GM23338 (cell line): ENCODE data around the gene SFMBT2. TPM values are rescaled to one million over a fixed set of nuclear protein-coding genes. Genes with fewer than 3 reads are reported as not detected.

Experiments
- ATAC-seq: fragments of 200-7000 bp; cut with Tn5 transposase; 3 replicates; pipeline ENCODE4 v1.9.1; 2020
- DNase-seq: peaks from one replicate; pipeline ENCODE4 v3.0.0-alpha.2; 2015; ENCODE audit warnings: low spot score
- H2AFZ ChIP-seq: fragments of 200-600 bp; sonication (generic); 2 replicates; pipeline ENCODE4 v1.8.0; 2016; ENCODE audit warnings: antibody characterized with exemption, mild to moderate bottlenecking, moderate library complexity
- H3F3A ChIP-seq: fragments of 200-600 bp; sonication (generic); replicated peaks from 2 replicates; pipeline ENCODE4 v1.8.0; 2017; ENCODE audit warnings: antibody characterized with exemption, mixed run types, low read depth
- H3K27ac ChIP-seq: fragments of 200-600 bp; sonication (generic); 2 replicates; pipeline ENCODE4 v1.6.1; 2016; ENCODE audit warnings: low read depth
- H3K27me3 ChIP-seq: fragments of 200-600 bp; sonication (generic); 2 replicates; pipeline ENCODE4 v1.8.0; 2016; ENCODE audit warnings: mild to moderate bottlenecking, mixed run types, moderate library complexity; ENCODE audit not compliant: insufficient read depth
- H3K36me3 ChIP-seq: fragments of 200-600 bp; sonication (generic); 2 replicates; pipeline ENCODE4 v1.8.0; 2016; ENCODE audit warnings: mild to moderate bottlenecking; ENCODE audit not compliant: insufficient read depth
- H3K4me1 ChIP-seq: fragments of 200-600 bp; sonication (generic); 2 replicates; pipeline ENCODE4 v1.8.0; 2016; ENCODE audit warnings: mild to moderate bottlenecking, moderate library complexity; ENCODE audit not compliant: insufficient read depth
- H3K4me2 ChIP-seq: fragments of 200-600 bp; sonication (generic); 2 replicates; pipeline ENCODE4 v1.7.1; 2017; ENCODE audit warnings: mixed run types
- H3K4me3 ChIP-seq: fragments of 200-600 bp; sonication (generic); 2 replicates; pipeline ENCODE4 v1.6.1; 2016; ENCODE audit warnings: mixed run types
- H3K79me2 ChIP-seq: fragments of 200-600 bp; sonication (generic); replicated peaks from 2 replicates; pipeline ENCODE4 v1.8.0; 2017; ENCODE audit warnings: mild to moderate bottlenecking; ENCODE audit not compliant: insufficient read depth
- H3K9me2 ChIP-seq: fragments of 200-600 bp; sonication (generic); 2 replicates; pipeline ENCODE4 v1.8.0; 2017; ENCODE audit not compliant: insufficient read depth
- H4K20me1 ChIP-seq: fragments of 200-600 bp; sonication (generic); replicated peaks from 2 replicates; pipeline ENCODE4 v1.8.0; 2017; ENCODE audit warnings: mild to moderate bottlenecking; ENCODE audit not compliant: insufficient read depth
- H3K27ac Mint-ChIP-seq: 2 replicates; pipeline ENCODE4 v1.8.0; 2020; ENCODE audit warnings: inconsistent platforms, mild to moderate bottlenecking, moderate library complexity, mixed read lengths
- H3K27me3 Mint-ChIP-seq: 3 replicates; pipeline ENCODE4 v1.8.0; 2022; ENCODE audit warnings: low read depth, mild to moderate bottlenecking, moderate library complexity, mixed read lengths, inconsistent platforms; ENCODE audit not compliant: insufficient read depth, poor library complexity
- H3K36me3 Mint-ChIP-seq: 3 replicates; pipeline ENCODE4 v1.8.0; 2021; ENCODE audit warnings: low read depth, mild to moderate bottlenecking, inconsistent platforms, moderate library complexity, mixed read lengths
- H3K4me1 Mint-ChIP-seq: 3 replicates; pipeline ENCODE4 v1.8.0; 2020; ENCODE audit warnings: mild to moderate bottlenecking, inconsistent platforms, mixed read lengths
- H3K4me3 Mint-ChIP-seq: 3 replicates; pipeline ENCODE4 v1.8.0; 2021; ENCODE audit warnings: moderate library complexity, mild to moderate bottlenecking, inconsistent platforms, mixed read lengths
- H3K9me3 Mint-ChIP-seq: 3 replicates; pipeline ENCODE4 v1.8.0; 2020; ENCODE audit warnings: moderate library complexity, mild to moderate bottlenecking, inconsistent platforms, mixed read lengths
- CREB1 ChIP-seq: fragments of 250-450 bp; sonication (Bioruptor Pico); IDR thresholded peaks from 2 replicates; pipeline ENCODE4 v1.5.0; 2020; ENCODE audit warnings: low read depth, mild to moderate bottlenecking, moderate library complexity
- CTCF ChIP-seq, 2 experiments: fragments of 200-600 bp in 1 of 2; sonication (generic) in 1 of 2; conservative IDR thresholded peaks; 2 replicates each; pipeline versions ENCODE4 v1.5.1 to v1.6.1; 2016 to 2017; ENCODE audit warnings: antibody characterized with exemption in 2 of 2, low read depth in 2 of 2, mild to moderate bottlenecking in 2 of 2, moderate library complexity in 1 of 2
- EZH2phosphoT487 ChIP-seq: fragments of 200-600 bp; sonication (generic); IDR thresholded peaks from one replicate; pipeline ENCODE4 v1.8.1; 2018; ENCODE audit warnings: antibody characterized with exemption; ENCODE audit not compliant: unreplicated experiment
- POLR2AphosphoS5 ChIP-seq: IDR thresholded peaks from 2 replicates; pipeline ENCODE4 v1.6.1; 2016; ENCODE audit warnings: antibody characterized with exemption, low read depth
- polyA plus RNA-seq: library from polyadenylated mRNA; unstranded; fragments of >200 nt; fragmentation: Nextera tagmentation; extraction: Ambion mirVana; gene quantifications from 2 replicates; pipeline ENCODE4 v1.2.1, GENCODE V29; 2016
- total RNA-seq: library from RNA; depleted of rRNA; stranded (reverse); fragments of >200 nt; shearing (Covaris generic); gene quantifications from 2 replicates; pipeline ENCODE4 v1.2.3, GENCODE V29; 2014
- TF ChIP-seq, protein P1 (sequence below): fragments of 250-450 bp; sonication (Bioruptor Pico); IDR thresholded peaks from 2 replicates; pipeline ENCODE4 v1.5.0; 2020; ENCODE audit warnings: mild to moderate bottlenecking, moderate library complexity

Gene SFMBT2
- total and polyA plus RNA-seq, 2 experiments from 2014 or later: 2.7 to 6.7 TPM

GRCh38 chr10:7170626-7171322, 240.1 kb downstream of the SFMBT2 start:
- DNase-seq (no peak), ATAC-seq (no peak)
- H3K36me3 ChIP-seq: no peaks in the 10 kb centered on the region; the same call in 1 of the 2 replicates
- TF ChIP-seq EZH2phosphoT487: no peak
- Mint-ChIP-seq H3K36me3 (peaks cover 26% of the 10 kb centered on the region), H3K27ac (no peak overlapping the region), H3K9me3 (peaks cover 14% of the 10 kb centered on the region), H3K4me3 (no peak overlapping the region), H3K4me1 (no peaks in the 10 kb centered on the region), H3K27me3 (peaks cover 5% of the 10 kb centered on the region)
- no peak overlapping the region for H2AFZ ChIP-seq
- H4K20me1 ChIP-seq: no peaks in the 10 kb centered on the region
- H3K9me2 ChIP-seq: no peaks in the 10 kb centered on the region
- H3K4me3 ChIP-seq: no peak overlapping the region
- no peaks in the 10 kb centered on the region for H3K27me3 ChIP-seq
- no peaks in the 10 kb centered on the region for H3K4me1 ChIP-seq
- H3K4me2 ChIP-seq: no peak overlapping the region
- H3K79me2 ChIP-seq: no peaks in the 10 kb centered on the region
- H3F3A ChIP-seq: no peaks in the 10 kb centered on the region
- no peak overlapping the region for H3K27ac ChIP-seq

DNA sequence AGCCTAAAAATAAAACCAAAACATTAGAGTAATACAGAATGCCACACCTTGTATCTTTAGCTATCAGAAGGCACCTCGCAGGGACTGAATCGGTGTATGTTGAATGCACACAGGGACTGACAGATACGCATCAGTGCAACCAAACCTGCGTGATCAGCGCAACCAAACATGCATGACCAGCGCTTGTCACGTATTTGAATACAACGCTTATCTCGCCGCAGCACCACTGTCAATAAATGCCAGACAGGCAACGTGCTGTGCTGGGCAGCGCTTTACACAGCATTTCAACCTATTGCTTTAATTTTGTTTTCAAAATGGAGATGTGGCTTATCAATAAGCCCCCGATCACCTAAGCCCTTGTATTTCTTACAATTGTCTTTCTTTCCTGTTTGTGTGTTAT, 242.4 kb downstream of the SFMBT2 start:
- Mint-ChIP-seq H3K27me3 (peaks cover 7% of the 10 kb centered on the region), H3K4me1 (no peaks in the 10 kb centered on the region), H3K27ac (no peak overlapping the region), H3K9me3 (no peaks in the 10 kb centered on the region), H3K36me3 (peaks cover 7% of the 10 kb centered on the region; the same call in 1 of the 3 replicates), H3K4me3 (no peak overlapping the region)
- Histone ChIP-seq H3F3A (no peaks in the 10 kb centered on the region), H2AFZ (no peak overlapping the region), H3K4me1 (no peaks in the 10 kb centered on the region), H4K20me1 (no peaks in the 10 kb centered on the region), H3K79me2 (no peaks in the 10 kb centered on the region), H3K4me3 (no peak overlapping the region), H3K4me2 (no peak overlapping the region), H3K27me3 (no peaks in the 10 kb centered on the region), H3K36me3 (no peaks in the 10 kb centered on the region; the same call in 1 of the 2 replicates), H3K27ac (no peak overlapping the region), H3K9me2 (no peaks in the 10 kb centered on the region)
- ATAC-seq (no peak), DNase-seq (no peak)
- no peak for TF ChIP-seq CREB1 (CRISPR knock-in tag)
- TF ChIP-seq CTCF (conservative IDR thresholded peaks at IDR 0.05; ENCODE audit: low read depth in 2 of 2): no peak
- TF ChIP-seq, protein P1, sequence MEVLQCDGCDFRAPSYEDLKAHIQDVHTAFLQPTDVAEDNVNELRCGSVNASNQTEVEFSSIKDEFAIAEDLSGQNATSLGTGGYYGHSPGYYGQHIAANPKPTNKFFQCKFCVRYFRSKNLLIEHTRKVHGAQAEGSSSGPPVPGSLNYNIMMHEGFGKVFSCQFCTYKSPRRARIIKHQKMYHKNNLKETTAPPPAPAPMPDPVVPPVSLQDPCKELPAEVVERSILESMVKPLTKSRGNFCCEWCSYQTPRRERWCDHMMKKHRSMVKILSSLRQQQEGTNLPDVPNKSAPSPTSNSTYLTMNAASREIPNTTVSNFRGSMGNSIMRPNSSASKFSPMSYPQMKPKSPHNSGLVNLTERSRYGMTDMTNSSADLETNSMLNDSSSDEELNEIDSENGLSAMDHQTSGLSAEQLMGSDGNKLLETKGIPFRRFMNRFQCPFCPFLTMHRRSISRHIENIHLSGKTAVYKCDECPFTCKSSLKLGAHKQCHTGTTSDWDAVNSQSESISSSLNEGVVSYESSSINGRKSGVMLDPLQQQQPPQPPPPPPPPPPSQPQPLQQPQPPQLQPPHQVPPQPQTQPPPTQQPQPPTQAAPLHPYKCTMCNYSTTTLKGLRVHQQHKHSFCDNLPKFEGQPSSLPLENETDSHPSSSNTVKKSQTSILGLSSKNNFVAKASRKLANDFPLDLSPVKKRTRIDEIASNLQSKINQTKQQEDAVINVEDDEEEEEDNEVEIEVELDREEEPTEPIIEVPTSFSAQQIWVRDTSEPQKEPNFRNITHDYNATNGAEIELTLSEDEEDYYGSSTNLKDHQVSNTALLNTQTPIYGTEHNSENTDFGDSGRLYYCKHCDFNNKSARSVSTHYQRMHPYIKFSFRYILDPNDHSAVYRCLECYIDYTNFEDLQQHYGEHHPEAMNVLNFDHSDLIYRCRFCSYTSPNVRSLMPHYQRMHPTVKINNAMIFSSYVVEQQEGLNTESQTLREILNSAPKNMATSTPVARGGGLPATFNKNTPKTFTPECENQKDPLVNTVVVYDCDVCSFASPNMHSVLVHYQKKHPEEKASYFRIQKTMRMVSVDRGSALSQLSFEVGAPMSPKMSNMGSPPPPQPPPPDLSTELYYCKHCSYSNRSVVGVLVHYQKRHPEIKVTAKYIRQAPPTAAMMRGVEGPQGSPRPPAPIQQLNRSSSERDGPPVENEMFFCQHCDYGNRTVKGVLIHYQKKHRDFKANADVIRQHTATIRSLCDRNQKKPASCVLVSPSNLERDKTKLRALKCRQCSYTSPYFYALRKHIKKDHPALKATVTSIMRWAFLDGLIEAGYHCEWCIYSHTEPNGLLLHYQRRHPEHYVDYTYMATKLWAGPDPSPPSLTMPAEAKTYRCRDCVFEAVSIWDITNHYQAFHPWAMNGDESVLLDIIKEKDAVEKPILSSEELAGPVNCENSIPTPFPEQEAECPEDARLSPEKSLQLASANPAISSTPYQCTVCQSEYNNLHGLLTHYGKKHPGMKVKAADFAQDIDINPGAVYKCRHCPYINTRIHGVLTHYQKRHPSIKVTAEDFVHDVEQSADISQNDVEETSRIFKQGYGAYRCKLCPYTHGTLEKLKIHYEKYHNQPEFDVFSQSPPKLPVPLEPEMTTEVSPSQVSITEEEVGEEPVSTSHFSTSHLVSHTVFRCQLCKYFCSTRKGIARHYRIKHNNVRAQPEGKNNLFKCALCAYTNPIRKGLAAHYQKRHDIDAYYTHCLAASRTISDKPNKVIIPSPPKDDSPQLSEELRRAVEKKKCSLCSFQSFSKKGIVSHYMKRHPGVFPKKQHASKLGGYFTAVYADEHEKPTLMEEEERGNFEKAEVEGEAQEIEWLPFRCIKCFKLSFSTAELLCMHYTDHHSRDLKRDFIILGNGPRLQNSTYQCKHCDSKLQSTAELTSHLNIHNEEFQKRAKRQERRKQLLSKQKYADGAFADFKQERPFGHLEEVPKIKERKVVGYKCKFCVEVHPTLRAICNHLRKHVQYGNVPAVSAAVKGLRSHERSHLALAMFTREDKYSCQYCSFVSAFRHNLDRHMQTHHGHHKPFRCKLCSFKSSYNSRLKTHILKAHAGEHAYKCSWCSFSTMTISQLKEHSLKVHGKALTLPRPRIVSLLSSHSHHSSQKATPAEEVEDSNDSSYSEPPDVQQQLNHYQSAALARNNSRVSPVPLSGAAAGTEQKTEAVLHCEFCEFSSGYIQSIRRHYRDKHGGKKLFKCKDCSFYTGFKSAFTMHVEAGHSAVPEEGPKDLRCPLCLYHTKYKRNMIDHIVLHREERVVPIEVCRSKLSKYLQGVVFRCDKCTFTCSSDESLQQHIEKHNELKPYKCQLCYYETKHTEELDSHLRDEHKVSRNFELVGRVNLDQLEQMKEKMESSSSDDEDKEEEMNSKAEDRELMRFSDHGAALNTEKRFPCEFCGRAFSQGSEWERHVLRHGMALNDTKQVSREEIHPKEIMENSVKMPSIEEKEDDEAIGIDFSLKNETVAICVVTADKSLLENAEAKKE (CRISPR knock-in tag): no peak
- no peak for TF ChIP-seq POLR2AphosphoS5
